Pancreas (tissue), 10 donors: ENCODE measurements around the gene PTH2. TPM values are rescaled to one million over a fixed set of nuclear protein-coding genes. Genes with fewer than 3 reads are reported as not detected.

Experiments used
- ATAC-seq, 4 donors: fragments of 200-7000 bp; cut with Tn5 transposase; one replicate each; pipeline versions ENCODE4 v1.8.0 to v1.9.1; 2020; ENCODE audit warnings: mild to moderate bottlenecking in 4 of 4, moderate library complexity in 4 of 4
- DNase-seq, 6 donors: peaks; one replicate each; pipeline ENCODE4 v3.0.0-alpha.2; 2020
- FAIRE-seq: peaks from 2 replicates; lab custom pipeline; 2012; peaks lifted over from hg19 to GRCh38; lab: Jason Lieb, UNC
- H3K27ac ChIP-seq, 4 donors: fragments of 200-600 bp; sonication (generic); 1 replicate in 3 of 4; 2 replicates in 1 of 4; pipeline versions ENCODE4 v1.5.0 to v1.8.0; 2020
- H3K27me3 ChIP-seq, 4 donors: fragments of 200-600 bp; one replicate each; pipeline ENCODE4 v1.8.0; 2021
- H3K36me3 ChIP-seq, 3 donors: fragments of 200-600 bp; sonication (generic) in 1 of 3; one replicate each; pipeline versions ENCODE4 v1.5.0 to v1.8.0; 2020 to 2021
- H3K4me1 ChIP-seq, 3 donors: fragments of 200-600 bp; one replicate each; pipeline ENCODE4 v1.8.0; 2021
- H3K4me3 ChIP-seq, 4 donors: fragments of 200-600 bp; sonication (generic) in 2 of 4; one replicate each; pipeline versions ENCODE4 v1.5.0 to v1.8.0; 2020 to 2021
- H3K9me3 ChIP-seq, 4 donors: fragments of 200-600 bp; one replicate each; pipeline ENCODE4 v1.8.0; 2021
- WGBS, 2 donors: extraction: QIAGEN DNeasy Blood & Tissue Kit; methylation state at CpG; one replicate each; pipeline ENCODE4 v1.1.7; 2013; 5-methylcytosine and 5-hydroxymethylcytosine counted together
- intact Hi-C, 3 donors: fragments of 100-400 bp; cut with DNase I; formaldehyde crosslinking; loops; one replicate each; pipeline versions ENCODE4 v1.11.1 to v1.14.2; 2022
- polyA plus RNA-seq, 2 donors: library from polyadenylated mRNA; stranded (reverse); fragments of 200-250 nt; gene quantifications; one replicate each; pipeline ENCODE4 v1.2.3, GENCODE V29; 2013
- total RNA-seq, 6 donors: library from RNA; stranded (reverse); fragmentation: NEBNext Ultra II Directional in 4 of 6; extraction: Animal tissue kit (Norgen Biotek cat#: 25700) in 4 of 6; gene quantifications; one replicate each; pipeline versions ENCODE4 v1.2.1 to v1.2.4, GENCODE V29; 2021 to 2023
- TF ChIP-seq, protein P1 (sequence below), 4 donors: fragments of 200-600 bp; sonication (generic) in 3 of 4; IDR thresholded peaks; one replicate each; pipeline versions ENCODE4 v1.5.0 to v1.8.0; 2021; ENCODE audit warnings: antibody characterized with exemption in 4 of 4
- donor health status: healthy with polysubstance abuse.
- donor health status: DM: no; HTN: no; CAD: no; lungs with moderate emphysema.
- donor health status: DM: no; HTN: no; CAD: no.
- donor health status: control.
- donor health status: control.
- donor health status: Bipolar disorder and iron deficiency.
- donor health status: DM: yes; HTN: yes; CAD: no.
- donor health status: DM: no; HTN: no; CAD: no.
- donor health status: DM: no; HTN: no; CAD: no.
- donor health status: DM: yes; HTN: yes; CAD: no.

Gene PTH2
- total and polyA plus RNA-seq, 8 donors = not detected

DNA sequence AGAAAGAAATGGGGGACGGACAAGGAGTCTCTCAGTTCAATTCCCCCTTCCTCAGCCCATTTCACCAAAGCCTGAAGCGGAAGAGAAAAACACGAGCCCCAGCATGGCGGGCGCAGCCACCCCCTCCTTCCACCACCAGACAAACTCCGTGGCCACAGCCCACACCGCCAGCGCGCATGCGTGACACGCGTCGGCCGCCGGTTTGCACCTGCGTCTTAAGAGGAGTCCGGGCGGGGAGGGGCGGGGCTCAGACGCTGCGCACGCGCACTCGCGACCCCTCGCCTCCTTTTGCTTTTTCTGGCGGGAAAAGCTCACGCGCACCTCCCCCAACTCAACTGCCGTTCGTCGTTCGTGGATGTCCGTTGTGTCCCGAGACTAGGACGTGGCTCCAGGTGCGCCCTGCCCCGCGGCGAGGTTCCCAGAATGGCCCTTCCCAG is 35.3 kb downstream of the PTH2 start, which contains the start of gene KASH5:
KASH5 (plus strand) TSS at position 314 of the 437 bp plus-strand sequence. CDS start 2,635 bp downstream, outside the sequence.
- H3K27ac ChIP-seq = no peak within 1 kb of the TSS
- H3K4me1 ChIP-seq = peaks cover 3 to 5% (median 5%) of the 10 kb centered on the region in 3 donors
- 45 to 46% methylated on average over 39 to 40 of the region's 40 CpGs for WGBS, 2 donors
- intact Hi-C loops = no loop called here
- TF ChIP-seq, protein P1, sequence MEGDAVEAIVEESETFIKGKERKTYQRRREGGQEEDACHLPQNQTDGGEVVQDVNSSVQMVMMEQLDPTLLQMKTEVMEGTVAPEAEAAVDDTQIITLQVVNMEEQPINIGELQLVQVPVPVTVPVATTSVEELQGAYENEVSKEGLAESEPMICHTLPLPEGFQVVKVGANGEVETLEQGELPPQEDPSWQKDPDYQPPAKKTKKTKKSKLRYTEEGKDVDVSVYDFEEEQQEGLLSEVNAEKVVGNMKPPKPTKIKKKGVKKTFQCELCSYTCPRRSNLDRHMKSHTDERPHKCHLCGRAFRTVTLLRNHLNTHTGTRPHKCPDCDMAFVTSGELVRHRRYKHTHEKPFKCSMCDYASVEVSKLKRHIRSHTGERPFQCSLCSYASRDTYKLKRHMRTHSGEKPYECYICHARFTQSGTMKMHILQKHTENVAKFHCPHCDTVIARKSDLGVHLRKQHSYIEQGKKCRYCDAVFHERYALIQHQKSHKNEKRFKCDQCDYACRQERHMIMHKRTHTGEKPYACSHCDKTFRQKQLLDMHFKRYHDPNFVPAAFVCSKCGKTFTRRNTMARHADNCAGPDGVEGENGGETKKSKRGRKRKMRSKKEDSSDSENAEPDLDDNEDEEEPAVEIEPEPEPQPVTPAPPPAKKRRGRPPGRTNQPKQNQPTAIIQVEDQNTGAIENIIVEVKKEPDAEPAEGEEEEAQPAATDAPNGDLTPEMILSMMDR (IDR thresholded peaks at IDR 0.05) = no peak
- no peaks in the 10 kb centered on the region for H3K27me3 ChIP-seq
- no peak for FAIRE-seq
- H3K9me3 ChIP-seq = no peaks in the 10 kb centered on the region
- H3K36me3 ChIP-seq = no peaks in the 10 kb centered on the region
- ATAC-seq = peak; percentile 42 to 71 (median 53)
- peak; percentile 81 to 98 (median 90) for DNase-seq
- H3K4me3 ChIP-seq = peak within 1 kb of the TSS in 2 of 4 donors; percentile 22

DNA sequence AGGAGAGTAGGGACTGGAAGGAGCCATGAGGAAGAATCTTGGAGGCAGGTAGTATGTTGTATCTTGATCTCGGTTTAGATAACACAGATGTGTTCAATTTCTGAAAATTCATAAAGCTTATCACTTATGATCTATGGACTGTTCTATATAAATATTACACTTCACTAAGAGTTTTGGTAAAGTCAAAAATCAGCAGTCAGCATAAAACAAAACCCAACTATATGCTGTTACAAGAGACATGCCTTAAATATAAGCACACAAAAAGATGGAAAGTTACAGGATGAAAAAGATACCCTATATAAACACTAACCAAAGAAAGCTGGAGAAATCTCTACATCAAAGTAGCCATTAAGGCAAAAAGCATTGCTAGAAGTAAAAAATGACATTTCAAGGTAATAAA is 39.6 kb downstream of the PTH2 start:
- FAIRE-seq = no peak
- no peak for ATAC-seq
- no peaks in the 10 kb centered on the region for H3K36me3 ChIP-seq
- H3K4me1 ChIP-seq = no peaks in the 10 kb centered on the region
- DNase-seq = no peak
- H3K4me3 ChIP-seq = no peak overlapping the region
- no peak overlapping the region for H3K27ac ChIP-seq
- H3K9me3 ChIP-seq = no peaks in the 10 kb centered on the region
- TF ChIP-seq, protein P1 (IDR thresholded peaks at IDR 0.05) = no peak
- no peaks in the 10 kb centered on the region for H3K27me3 ChIP-seq
- WGBS, 2 donors = 38 to 58% methylated on average over 1 of the region's 1 CpG
- intact Hi-C loops = no loop called here

DNA sequence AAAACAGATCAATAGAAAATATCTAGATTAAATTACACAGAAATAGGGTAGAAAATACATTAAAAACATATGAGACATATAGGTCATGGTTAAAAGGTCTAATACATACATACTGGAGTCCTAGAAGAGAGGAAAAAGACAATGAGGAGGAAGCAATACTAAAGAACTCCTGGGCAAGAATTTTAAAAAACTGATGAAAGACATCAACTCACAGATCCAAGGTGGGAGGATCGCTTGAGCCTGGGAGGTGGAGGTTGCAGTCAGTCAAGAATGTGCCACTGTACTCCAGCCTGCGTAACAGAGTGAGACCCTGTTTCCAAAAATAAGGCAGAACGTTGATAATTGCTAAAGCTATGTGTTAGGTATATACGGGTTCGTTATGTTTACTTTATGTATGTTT is 40.6 kb downstream of the PTH2 start:
- Histone ChIP-seq H3K9me3 (no peaks in the 10 kb centered on the region), H3K4me3 (no peak overlapping the region), H3K36me3 (no peaks in the 10 kb centered on the region), H3K4me1 (no peaks in the 10 kb centered on the region), H3K27me3 (no peaks in the 10 kb centered on the region), H3K27ac (no peak overlapping the region)
- WGBS, 2 donors = 90 to 93% methylated on average over 5 of the region's 5 CpGs
- no peak for DNase-seq
- no peak for FAIRE-seq
- intact Hi-C loops = no loop called here
- TF ChIP-seq, protein P1 (IDR thresholded peaks at IDR 0.05) = no peak
- no peak for ATAC-seq

DNA sequence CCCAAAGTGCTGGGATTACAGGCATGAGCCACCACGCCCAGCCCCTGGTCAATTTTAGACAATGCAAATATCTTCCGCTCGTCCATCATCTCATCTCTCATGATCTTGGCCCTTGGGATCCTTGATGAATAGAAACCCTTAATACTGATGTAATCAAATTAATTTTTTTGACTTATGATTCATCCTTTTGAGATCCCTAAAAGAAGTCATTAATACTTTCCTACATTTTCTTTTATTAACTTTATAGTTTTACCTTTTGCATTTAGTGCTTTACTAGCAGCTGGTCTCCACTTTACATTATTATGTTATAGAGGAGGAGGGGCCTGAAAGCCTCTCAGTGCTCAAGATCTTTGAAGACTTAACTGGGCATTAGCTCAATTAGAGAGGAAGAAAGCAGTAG is 42.9 kb downstream of the PTH2 start:
- TF ChIP-seq, protein P1 (IDR thresholded peaks at IDR 0.05) = no peak
- DNase-seq (no peak), ATAC-seq (no peak), FAIRE-seq (no peak)
- H3K27me3 ChIP-seq = no peaks in the 10 kb centered on the region
- intact Hi-C loops = no loop called here
- 89 to 95% methylated on average over 3 of the region's 3 CpGs for WGBS, 2 donors
- H3K9me3 ChIP-seq = no peaks in the 10 kb centered on the region
- H3K36me3 ChIP-seq = no peaks in the 10 kb centered on the region
- no peak overlapping the region for H3K27ac ChIP-seq
- no peaks in the 10 kb centered on the region for H3K4me1 ChIP-seq
- no peak overlapping the region for H3K4me3 ChIP-seq

DNA sequence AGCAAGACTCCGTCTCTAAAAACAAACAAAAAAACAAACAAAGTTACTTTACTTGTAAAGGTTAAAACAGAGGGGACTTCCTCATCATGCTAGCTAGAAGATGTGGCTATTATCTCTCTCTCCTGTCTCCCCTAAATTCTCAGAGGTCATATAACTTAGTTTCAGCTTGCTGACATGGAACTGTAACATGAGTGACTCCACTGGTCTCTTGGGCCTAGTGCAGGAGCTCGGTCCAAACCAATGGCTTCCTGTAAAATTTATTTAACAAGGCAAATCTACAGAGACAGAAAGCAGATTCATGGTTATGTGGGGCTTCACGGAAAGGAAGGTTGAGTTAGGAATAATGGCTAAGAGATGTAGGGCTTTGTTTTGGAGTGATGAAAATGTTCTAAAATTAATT is 44.7 kb downstream of the PTH2 start:
- Histone ChIP-seq H3K27me3 (no peaks in the 10 kb centered on the region), H3K36me3 (no peaks in the 10 kb centered on the region), H3K4me1 (no peaks in the 10 kb centered on the region), H3K9me3 (no peaks in the 10 kb centered on the region), H3K27ac (no peak overlapping the region), H3K4me3 (no peak overlapping the region)
- FAIRE-seq = no peak
- no peak for DNase-seq
- intact Hi-C loops = no loop called here
- TF ChIP-seq, protein P1 (IDR thresholded peaks at IDR 0.05) = no peak
- ATAC-seq = no peak
- WGBS, 2 donors = 80 to 85% methylated on average over 3 of the region's 3 CpGs
